ENCODE measurements around the gene LARGE1. TPM values are rescaled to one million over a fixed set of nuclear protein-coding genes. Genes with fewer than 3 reads are reported as not detected.

LARGE1 gene
- total and polyA plus RNA-seq, 9 of the 15 experiments (the other 6 are each of a cell fraction or from before 2014, with no cell fraction given) = 0.01 to 0.66 (median 0.14) TPM; not detected in 2

DNA sequence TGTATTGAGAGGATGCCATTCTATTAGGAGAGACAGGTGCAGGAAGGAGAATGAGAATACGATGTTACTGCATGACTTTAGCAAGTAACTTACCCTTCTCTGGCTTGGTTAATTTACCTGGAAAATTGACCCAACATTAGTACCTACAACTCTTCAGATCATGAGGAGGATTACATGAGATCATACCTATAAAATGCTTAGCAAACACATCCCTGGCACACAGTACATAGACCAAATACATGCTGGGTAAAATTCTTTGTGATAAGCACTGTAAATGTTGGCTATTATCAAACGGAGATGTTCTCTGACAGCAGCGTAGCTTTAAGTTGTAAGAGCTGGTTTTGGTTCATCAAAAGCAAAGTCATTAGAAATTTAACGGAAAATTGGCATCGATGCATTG is 28.8 kb downstream of the LARGE1 start (continued):
- TF ChIP-seq SMAD4 (CRISPR knock-in tag; conservative IDR thresholded peaks at IDR 0.05) = no peak
- TF ChIP-seq, protein P1, sequence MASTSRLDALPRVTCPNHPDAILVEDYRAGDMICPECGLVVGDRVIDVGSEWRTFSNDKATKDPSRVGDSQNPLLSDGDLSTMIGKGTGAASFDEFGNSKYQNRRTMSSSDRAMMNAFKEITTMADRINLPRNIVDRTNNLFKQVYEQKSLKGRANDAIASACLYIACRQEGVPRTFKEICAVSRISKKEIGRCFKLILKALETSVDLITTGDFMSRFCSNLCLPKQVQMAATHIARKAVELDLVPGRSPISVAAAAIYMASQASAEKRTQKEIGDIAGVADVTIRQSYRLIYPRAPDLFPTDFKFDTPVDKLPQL (IDR thresholded peaks at IDR 0.05; ENCODE audit: extremely low read depth, insufficient read length) = no peak
- no peak for TF ChIP-seq BCL6 (CRISPR knock-in tag; IDR thresholded peaks at IDR 0.05)
- TF ChIP-seq, protein P2, sequence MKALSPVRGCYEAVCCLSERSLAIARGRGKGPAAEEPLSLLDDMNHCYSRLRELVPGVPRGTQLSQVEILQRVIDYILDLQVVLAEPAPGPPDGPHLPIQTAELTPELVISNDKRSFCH (CRISPR knock-in tag; IDR thresholded peaks at IDR 0.05) = no peak
- TF ChIP-seq, protein P2 (tag; IDR thresholded peaks at IDR 0.05) = no peak
- no peak for TF ChIP-seq ZNF239 (CRISPR knock-in tag; IDR thresholded peaks at IDR 0.05)
- TF ChIP-seq XRCC5 (IDR thresholded peaks at IDR 0.05; ENCODE audit: low read depth, low read length) = no peak
- no peak for TF ChIP-seq ESRRA (IDR thresholded peaks at IDR 0.05; ENCODE audit: borderline replicate concordance, low read depth)
- no peak for TF ChIP-seq ZNF316 (IDR thresholded peaks at IDR 0.05)
- TF ChIP-seq, protein P3, sequence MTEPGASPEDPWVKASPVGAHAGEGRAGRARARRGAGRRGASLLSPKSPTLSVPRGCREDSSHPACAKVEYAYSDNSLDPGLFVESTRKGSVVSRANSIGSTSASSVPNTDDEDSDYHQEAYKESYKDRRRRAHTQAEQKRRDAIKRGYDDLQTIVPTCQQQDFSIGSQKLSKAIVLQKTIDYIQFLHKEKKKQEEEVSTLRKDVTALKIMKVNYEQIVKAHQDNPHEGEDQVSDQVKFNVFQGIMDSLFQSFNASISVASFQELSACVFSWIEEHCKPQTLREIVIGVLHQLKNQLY (CRISPR knock-in tag; conservative IDR thresholded peaks at IDR 0.05) = no peak
- no peak for TF ChIP-seq NCOA4 (IDR thresholded peaks at IDR 0.05; ENCODE audit: partially characterized antibody)
- TF ChIP-seq ZNF347 (CRISPR knock-in tag; IDR thresholded peaks at IDR 0.05; ENCODE audit: low read depth) = no peak
- TF ChIP-seq DPF2 (IDR thresholded peaks at IDR 0.05) = no peak
- TF ChIP-seq STAT5A (IDR thresholded peaks at IDR 0.05; ENCODE audit: borderline replicate concordance, low read length) = no peak
- TF ChIP-seq POLR3G (IDR thresholded peaks at IDR 0.05; ENCODE audit: extremely low read depth, insufficient read length, insufficient replicate concordance) = no peak
- no peak for TF ChIP-seq LCOR (CRISPR knock-in tag; IDR thresholded peaks at IDR 0.05)

Data from K562 (cell line).